GM23338 (cell line): Measurements from ENCODE around the gene IMMP2L.

ENCODE experiments used
- CREB1 ChIP-seq: fragments of 250-450 bp; sonication (Bioruptor Pico); IDR thresholded peaks from 2 replicates; pipeline ENCODE4 v1.5.0; 2020; ENCODE audit warnings: low read depth, mild to moderate bottlenecking, moderate library complexity
- EZH2 ChIP-seq: fragments of 200-600 bp; sonication (generic); IDR thresholded peaks from one replicate; pipeline ENCODE4 v1.8.0; 2017; ENCODE audit warnings: antibody characterized with exemption, mild to moderate bottlenecking, low read depth; ENCODE audit not compliant: unreplicated experiment
- EZH2phosphoT487 ChIP-seq: fragments of 200-600 bp; sonication (generic); IDR thresholded peaks from one replicate; pipeline ENCODE4 v1.8.1; 2018; ENCODE audit warnings: antibody characterized with exemption; ENCODE audit not compliant: unreplicated experiment
- NANOG ChIP-seq: IDR thresholded peaks from 2 replicates; pipeline ENCODE4 v1.6.1; 2016; ENCODE audit warnings: antibody characterized with exemption, borderline replicate concordance
- POLR2AphosphoS5 ChIP-seq: IDR thresholded peaks from 2 replicates; pipeline ENCODE4 v1.6.1; 2016; ENCODE audit warnings: antibody characterized with exemption, low read depth
- TF ChIP-seq, protein P1 (sequence below): IDR thresholded peaks from one replicate; pipeline ENCODE4 v1.6.1; 2018; ENCODE audit warnings: antibody characterized with exemption; ENCODE audit not compliant: unreplicated experiment
- TF ChIP-seq, protein P2 (sequence below), 2 experiments: fragments of 200-600 bp in 1 of 2; sonication (generic) in 1 of 2; conservative IDR thresholded peaks; 2 replicates each; pipeline versions ENCODE4 v1.5.1 to v1.6.1; 2016 to 2017; ENCODE audit warnings: antibody characterized with exemption in 2 of 2, low read depth in 2 of 2, mild to moderate bottlenecking in 2 of 2, moderate library complexity in 1 of 2
- TF ChIP-seq, protein P3 (sequence below): IDR thresholded peaks from 2 replicates; pipeline ENCODE4 v1.6.1; 2016; ENCODE audit warnings: antibody characterized with exemption
- TF ChIP-seq, protein P4 (sequence below): fragments of 250-450 bp; sonication (Bioruptor Pico); IDR thresholded peaks from 2 replicates; pipeline ENCODE4 v1.5.0; 2020; ENCODE audit warnings: mild to moderate bottlenecking, moderate library complexity

DNA sequence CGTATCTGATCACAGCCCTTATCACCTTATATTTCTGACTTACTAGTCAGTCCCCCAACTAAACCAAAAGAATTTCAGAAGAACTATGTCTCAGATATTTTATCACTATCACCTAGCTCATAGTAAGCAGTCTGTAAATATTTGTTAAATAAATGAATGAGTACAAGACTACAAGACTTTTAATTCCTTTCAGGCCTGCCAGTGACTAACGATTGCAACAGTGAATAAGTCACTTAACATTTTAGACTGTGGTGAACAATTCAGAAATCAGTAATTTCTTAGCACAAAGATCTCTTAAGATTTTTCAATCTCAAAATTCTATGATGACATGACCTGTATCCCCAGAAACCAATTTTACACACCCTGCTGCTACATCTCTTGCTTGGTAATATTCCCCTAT, 162.2 kb downstream of the IMMP2L start:
- TF ChIP-seq POLR2AphosphoS5: no peak
- TF ChIP-seq, protein P1, sequence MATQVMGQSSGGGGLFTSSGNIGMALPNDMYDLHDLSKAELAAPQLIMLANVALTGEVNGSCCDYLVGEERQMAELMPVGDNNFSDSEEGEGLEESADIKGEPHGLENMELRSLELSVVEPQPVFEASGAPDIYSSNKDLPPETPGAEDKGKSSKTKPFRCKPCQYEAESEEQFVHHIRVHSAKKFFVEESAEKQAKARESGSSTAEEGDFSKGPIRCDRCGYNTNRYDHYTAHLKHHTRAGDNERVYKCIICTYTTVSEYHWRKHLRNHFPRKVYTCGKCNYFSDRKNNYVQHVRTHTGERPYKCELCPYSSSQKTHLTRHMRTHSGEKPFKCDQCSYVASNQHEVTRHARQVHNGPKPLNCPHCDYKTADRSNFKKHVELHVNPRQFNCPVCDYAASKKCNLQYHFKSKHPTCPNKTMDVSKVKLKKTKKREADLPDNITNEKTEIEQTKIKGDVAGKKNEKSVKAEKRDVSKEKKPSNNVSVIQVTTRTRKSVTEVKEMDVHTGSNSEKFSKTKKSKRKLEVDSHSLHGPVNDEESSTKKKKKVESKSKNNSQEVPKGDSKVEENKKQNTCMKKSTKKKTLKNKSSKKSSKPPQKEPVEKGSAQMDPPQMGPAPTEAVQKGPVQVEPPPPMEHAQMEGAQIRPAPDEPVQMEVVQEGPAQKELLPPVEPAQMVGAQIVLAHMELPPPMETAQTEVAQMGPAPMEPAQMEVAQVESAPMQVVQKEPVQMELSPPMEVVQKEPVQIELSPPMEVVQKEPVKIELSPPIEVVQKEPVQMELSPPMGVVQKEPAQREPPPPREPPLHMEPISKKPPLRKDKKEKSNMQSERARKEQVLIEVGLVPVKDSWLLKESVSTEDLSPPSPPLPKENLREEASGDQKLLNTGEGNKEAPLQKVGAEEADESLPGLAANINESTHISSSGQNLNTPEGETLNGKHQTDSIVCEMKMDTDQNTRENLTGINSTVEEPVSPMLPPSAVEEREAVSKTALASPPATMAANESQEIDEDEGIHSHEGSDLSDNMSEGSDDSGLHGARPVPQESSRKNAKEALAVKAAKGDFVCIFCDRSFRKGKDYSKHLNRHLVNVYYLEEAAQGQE: no peak
- TF ChIP-seq, protein P2, sequence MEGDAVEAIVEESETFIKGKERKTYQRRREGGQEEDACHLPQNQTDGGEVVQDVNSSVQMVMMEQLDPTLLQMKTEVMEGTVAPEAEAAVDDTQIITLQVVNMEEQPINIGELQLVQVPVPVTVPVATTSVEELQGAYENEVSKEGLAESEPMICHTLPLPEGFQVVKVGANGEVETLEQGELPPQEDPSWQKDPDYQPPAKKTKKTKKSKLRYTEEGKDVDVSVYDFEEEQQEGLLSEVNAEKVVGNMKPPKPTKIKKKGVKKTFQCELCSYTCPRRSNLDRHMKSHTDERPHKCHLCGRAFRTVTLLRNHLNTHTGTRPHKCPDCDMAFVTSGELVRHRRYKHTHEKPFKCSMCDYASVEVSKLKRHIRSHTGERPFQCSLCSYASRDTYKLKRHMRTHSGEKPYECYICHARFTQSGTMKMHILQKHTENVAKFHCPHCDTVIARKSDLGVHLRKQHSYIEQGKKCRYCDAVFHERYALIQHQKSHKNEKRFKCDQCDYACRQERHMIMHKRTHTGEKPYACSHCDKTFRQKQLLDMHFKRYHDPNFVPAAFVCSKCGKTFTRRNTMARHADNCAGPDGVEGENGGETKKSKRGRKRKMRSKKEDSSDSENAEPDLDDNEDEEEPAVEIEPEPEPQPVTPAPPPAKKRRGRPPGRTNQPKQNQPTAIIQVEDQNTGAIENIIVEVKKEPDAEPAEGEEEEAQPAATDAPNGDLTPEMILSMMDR (conservative IDR thresholded peaks at IDR 0.05; ENCODE audit: low read depth in 2 of 2): no peak
- no peak for TF ChIP-seq EZH2
- TF ChIP-seq, protein P3, sequence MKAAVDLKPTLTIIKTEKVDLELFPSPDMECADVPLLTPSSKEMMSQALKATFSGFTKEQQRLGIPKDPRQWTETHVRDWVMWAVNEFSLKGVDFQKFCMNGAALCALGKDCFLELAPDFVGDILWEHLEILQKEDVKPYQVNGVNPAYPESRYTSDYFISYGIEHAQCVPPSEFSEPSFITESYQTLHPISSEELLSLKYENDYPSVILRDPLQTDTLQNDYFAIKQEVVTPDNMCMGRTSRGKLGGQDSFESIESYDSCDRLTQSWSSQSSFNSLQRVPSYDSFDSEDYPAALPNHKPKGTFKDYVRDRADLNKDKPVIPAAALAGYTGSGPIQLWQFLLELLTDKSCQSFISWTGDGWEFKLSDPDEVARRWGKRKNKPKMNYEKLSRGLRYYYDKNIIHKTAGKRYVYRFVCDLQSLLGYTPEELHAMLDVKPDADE: no peak
- no peak for TF ChIP-seq CREB1 (CRISPR knock-in tag)
- no peak for TF ChIP-seq EZH2phosphoT487
- no peak for TF ChIP-seq NANOG
- TF ChIP-seq, protein P4, sequence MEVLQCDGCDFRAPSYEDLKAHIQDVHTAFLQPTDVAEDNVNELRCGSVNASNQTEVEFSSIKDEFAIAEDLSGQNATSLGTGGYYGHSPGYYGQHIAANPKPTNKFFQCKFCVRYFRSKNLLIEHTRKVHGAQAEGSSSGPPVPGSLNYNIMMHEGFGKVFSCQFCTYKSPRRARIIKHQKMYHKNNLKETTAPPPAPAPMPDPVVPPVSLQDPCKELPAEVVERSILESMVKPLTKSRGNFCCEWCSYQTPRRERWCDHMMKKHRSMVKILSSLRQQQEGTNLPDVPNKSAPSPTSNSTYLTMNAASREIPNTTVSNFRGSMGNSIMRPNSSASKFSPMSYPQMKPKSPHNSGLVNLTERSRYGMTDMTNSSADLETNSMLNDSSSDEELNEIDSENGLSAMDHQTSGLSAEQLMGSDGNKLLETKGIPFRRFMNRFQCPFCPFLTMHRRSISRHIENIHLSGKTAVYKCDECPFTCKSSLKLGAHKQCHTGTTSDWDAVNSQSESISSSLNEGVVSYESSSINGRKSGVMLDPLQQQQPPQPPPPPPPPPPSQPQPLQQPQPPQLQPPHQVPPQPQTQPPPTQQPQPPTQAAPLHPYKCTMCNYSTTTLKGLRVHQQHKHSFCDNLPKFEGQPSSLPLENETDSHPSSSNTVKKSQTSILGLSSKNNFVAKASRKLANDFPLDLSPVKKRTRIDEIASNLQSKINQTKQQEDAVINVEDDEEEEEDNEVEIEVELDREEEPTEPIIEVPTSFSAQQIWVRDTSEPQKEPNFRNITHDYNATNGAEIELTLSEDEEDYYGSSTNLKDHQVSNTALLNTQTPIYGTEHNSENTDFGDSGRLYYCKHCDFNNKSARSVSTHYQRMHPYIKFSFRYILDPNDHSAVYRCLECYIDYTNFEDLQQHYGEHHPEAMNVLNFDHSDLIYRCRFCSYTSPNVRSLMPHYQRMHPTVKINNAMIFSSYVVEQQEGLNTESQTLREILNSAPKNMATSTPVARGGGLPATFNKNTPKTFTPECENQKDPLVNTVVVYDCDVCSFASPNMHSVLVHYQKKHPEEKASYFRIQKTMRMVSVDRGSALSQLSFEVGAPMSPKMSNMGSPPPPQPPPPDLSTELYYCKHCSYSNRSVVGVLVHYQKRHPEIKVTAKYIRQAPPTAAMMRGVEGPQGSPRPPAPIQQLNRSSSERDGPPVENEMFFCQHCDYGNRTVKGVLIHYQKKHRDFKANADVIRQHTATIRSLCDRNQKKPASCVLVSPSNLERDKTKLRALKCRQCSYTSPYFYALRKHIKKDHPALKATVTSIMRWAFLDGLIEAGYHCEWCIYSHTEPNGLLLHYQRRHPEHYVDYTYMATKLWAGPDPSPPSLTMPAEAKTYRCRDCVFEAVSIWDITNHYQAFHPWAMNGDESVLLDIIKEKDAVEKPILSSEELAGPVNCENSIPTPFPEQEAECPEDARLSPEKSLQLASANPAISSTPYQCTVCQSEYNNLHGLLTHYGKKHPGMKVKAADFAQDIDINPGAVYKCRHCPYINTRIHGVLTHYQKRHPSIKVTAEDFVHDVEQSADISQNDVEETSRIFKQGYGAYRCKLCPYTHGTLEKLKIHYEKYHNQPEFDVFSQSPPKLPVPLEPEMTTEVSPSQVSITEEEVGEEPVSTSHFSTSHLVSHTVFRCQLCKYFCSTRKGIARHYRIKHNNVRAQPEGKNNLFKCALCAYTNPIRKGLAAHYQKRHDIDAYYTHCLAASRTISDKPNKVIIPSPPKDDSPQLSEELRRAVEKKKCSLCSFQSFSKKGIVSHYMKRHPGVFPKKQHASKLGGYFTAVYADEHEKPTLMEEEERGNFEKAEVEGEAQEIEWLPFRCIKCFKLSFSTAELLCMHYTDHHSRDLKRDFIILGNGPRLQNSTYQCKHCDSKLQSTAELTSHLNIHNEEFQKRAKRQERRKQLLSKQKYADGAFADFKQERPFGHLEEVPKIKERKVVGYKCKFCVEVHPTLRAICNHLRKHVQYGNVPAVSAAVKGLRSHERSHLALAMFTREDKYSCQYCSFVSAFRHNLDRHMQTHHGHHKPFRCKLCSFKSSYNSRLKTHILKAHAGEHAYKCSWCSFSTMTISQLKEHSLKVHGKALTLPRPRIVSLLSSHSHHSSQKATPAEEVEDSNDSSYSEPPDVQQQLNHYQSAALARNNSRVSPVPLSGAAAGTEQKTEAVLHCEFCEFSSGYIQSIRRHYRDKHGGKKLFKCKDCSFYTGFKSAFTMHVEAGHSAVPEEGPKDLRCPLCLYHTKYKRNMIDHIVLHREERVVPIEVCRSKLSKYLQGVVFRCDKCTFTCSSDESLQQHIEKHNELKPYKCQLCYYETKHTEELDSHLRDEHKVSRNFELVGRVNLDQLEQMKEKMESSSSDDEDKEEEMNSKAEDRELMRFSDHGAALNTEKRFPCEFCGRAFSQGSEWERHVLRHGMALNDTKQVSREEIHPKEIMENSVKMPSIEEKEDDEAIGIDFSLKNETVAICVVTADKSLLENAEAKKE: no peak
